Measurements from ENCODE around the gene LRRC66.

DNA sequence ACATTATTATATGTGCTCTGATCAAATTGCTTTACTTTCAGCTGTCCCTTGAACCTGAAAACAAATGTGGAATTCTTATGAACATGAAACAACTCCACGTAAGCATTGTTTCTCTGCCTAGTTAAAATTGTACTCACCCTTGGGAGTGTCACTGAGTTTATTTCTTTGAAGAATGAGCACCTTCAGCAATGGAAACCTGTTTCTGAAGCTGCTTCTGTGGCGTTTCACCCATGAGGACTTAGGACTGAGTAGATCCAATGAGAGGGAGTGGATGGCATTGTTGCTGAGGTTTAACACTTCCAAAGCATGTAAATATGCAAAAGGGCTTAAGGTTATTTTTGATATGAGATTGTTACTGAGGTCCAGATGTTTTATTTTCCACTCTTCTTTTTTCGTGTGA lies 3.2 kb downstream of the LRRC66 start:
- no peak for TF ChIP-seq EP300 (IDR thresholded peaks at IDR 0.05; ENCODE audit: borderline replicate concordance)
- no peak for TF ChIP-seq TCF12 (IDR thresholded peaks at IDR 0.05; ENCODE audit: low read depth)
- TF ChIP-seq NFIC (IDR thresholded peaks at IDR 0.05), result no peak
- TF ChIP-seq, protein P1, sequence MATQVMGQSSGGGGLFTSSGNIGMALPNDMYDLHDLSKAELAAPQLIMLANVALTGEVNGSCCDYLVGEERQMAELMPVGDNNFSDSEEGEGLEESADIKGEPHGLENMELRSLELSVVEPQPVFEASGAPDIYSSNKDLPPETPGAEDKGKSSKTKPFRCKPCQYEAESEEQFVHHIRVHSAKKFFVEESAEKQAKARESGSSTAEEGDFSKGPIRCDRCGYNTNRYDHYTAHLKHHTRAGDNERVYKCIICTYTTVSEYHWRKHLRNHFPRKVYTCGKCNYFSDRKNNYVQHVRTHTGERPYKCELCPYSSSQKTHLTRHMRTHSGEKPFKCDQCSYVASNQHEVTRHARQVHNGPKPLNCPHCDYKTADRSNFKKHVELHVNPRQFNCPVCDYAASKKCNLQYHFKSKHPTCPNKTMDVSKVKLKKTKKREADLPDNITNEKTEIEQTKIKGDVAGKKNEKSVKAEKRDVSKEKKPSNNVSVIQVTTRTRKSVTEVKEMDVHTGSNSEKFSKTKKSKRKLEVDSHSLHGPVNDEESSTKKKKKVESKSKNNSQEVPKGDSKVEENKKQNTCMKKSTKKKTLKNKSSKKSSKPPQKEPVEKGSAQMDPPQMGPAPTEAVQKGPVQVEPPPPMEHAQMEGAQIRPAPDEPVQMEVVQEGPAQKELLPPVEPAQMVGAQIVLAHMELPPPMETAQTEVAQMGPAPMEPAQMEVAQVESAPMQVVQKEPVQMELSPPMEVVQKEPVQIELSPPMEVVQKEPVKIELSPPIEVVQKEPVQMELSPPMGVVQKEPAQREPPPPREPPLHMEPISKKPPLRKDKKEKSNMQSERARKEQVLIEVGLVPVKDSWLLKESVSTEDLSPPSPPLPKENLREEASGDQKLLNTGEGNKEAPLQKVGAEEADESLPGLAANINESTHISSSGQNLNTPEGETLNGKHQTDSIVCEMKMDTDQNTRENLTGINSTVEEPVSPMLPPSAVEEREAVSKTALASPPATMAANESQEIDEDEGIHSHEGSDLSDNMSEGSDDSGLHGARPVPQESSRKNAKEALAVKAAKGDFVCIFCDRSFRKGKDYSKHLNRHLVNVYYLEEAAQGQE (IDR thresholded peaks at IDR 0.05; ENCODE audit: low read depth), result no peak
- TF ChIP-seq RAD21 (IDR thresholded peaks at IDR 0.05; ENCODE audit: low read depth), result no peak
- TF ChIP-seq FOXM1 (IDR thresholded peaks at IDR 0.05; ENCODE audit: borderline replicate concordance, low read depth), result no peak
